Stimulated activated CD4-positive, alpha-beta T cell treated with anti-CD3 and anti-CD28 coated beads, Interleukin-12 subunit alpha, Interleukin-12 subunit beta, amount 100 ng/mL, for 4 hours (primary cell): ENCODE data around the gene ATP8A1.
A peak's percentile ranks its signal among the peaks of the same experiment; 100 is the strongest.

ENCODE experiments used
- DNase-seq: peaks from one replicate; pipeline ENCODE4 v3.0.0-alpha.2; 2020

Gene ATP8A1

DNA sequence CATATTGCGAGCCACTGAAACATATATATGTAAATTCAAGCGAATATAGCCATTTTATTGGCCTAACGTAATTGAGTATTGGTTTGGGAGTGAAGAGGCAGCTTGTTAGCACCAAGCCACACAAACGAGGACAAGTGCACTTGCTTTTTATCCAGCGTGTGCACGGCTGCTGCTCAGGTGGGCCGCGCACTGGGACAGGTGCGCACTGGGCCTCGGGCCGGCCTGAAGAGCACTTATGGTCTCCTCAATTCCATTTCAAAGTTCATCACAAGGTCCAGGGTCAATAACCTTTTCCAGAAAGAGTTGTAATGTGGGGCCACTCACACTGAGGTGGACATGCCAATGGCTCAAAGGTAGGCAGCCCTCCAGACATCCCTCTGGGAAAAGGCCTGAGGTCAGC is 95.9 kb downstream of the ATP8A1 start:
- DNase-seq: no peak

DNA sequence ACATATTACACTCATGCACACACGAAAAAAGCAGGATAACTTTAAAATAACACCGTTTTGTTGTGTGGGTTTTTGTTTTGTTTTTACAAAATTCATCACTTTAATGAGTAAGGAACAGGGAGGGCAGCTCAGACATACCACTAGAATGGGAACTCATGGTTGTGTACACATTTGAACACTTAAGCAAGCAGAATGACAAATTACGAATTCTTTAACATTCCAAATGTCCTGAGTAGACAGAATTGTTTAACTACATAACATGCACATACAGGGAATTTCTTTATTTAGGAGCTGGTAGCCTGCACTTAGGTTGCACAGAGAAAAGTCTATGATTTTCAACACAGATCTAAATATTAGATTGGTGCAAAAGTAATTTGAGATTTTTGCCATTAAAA is 96.4 kb downstream of the ATP8A1 start:
- no peak for DNase-seq

DNA sequence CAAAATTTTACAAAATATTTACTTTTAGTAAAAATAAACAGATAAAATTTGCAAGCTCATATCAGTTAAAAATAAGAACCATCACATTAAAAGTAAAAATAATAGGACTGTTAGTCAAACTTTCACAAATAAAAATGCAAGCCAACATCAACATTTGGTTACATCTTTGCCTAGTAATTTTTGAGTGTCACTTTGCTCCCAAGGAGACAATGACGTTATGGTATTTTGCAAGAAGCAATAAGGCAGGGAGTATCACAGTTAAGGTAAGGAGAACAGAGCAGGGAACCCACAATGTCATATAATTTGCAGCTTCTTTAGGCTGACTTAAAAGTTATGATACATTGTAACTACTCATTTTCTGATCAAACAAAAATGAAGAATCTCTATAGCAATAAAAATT is 98.7 kb downstream of the ATP8A1 start:
- DNase-seq: no peak

DNA sequence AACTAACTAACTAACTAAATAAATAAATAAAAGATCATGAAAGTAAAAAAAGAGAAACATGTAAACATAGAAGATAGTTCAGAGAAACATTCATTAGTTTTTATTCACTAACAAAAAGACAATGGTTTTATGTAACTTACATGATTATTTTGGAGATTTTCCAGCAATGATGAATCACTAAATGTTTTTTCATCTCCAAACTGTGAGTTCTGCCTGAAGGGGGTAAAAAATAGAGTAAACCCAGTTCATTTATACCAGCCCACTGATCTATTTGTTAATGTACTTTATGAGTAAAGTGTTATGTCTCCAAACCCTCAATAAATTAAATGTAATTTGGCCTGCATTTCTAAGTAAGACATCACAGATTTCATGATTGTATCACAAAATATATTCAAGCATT is 101.1 kb downstream of the ATP8A1 start:
- no peak for DNase-seq

DNA sequence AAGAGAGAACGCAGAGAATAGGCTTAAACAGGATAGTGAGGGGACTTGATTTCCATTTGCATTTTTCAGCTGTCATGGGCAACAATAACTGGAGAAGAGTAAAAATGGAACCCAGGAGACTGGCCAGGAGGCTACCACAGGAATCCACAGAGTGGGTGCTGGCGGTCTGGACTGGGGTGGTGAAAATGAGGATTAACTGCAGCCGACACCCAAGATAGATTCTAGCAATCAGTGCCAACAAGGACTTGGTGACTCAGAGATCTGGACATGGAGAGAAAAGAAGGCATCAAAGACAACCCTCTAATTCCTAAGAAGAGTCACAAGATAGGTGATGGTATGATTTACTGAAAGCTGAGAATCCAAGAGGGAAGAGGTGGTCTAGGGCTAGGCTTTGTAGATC is 102.8 kb downstream of the ATP8A1 start:
- DNase-seq: no peak

DNA sequence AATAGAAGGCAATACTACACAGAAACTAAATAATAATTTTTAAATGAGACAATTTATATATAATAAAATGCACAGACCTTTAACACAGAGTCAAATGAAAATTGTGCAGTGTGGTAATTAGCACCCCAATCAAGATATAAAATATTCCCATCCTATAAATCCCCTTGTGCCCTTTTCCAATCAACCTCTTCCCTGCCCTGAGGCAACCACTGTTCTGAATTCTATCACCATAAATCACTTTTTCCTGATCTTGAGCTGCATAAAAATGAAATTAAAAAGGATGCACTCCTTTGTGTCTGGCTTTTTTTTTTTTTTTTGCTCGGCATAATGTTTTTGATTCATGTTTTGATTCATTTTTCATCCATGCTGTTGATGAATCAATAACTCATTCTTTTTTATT is 107.0 kb downstream of the ATP8A1 start:
- DNase-seq: no peak

DNA sequence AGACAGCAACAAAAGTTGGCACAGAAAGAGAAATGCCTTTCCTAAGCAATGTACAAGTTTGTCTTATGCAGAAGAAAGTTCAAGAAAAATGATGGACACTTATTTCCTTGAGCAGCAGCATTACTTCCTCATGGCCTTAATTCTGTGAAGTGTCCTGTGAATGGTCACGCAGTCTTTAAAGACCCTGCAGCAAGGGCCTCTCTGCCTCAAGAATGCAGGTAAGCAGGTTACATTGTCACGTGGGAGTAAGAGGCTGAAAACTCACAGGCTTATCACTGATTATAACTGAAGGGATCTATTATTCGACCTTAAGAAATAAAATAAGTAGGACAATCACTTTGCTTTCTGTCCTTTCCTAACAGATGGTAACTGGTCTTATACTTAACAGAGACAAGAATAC is 109.1 kb downstream of the ATP8A1 start:
- no peak for DNase-seq

DNA sequence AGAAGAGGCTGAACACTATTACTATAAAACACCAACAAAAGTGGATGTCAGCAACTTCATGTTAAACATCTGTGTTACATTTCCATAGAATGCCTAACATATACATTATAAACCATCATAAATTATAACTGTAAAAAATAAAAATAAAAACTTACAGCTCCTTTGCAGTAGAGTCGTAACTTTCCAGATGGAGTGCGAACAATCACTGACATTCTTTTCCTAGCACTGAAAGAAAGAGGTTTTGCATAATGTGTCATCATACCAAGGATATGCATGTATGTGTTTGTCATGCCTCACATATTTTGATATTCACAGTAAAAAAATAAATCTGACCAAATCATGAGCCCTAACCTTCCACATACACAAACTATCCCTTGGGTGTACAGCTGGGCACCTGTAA is 113.1 kb downstream of the ATP8A1 start:
- DNase-seq: no peak

DNA sequence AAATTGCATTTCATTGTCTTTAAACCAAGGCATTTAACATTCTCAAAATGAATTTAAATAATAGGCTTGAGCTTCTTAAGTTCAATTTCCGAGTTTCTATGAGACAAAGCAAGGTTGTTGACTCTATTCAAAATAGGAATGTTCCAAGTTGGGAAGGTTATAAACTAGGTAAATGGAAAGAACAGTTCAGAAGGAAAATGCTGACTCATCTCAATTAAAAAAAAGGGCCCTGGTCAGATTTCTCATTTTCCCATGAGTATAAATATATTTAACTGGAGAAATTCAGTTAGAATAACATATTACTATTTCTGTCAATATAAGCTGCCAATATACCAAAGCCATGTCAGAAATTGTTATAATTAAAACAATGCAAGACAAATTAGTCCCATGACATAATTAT is 113.8 kb downstream of the ATP8A1 start:
- no peak for DNase-seq

DNA sequence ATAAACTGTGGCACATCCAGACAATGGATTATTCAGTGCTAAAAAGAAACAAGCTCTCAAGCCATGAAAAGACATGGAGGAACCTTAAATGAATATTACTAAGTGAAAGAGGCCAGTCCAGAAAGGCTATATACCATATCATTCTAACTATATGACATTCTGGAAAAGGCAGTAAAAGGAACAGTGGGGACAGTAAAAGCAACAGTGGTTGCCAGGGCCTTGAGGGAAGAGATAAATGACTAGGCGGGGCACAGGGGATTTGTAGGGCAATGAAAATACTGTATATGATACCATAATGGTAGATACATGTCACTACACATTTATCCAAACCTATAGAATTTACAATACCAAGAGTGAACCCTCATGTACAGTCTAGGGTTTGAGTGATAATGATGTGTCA is 115.3 kb downstream of the ATP8A1 start:
- DNase-seq: no peak

DNA sequence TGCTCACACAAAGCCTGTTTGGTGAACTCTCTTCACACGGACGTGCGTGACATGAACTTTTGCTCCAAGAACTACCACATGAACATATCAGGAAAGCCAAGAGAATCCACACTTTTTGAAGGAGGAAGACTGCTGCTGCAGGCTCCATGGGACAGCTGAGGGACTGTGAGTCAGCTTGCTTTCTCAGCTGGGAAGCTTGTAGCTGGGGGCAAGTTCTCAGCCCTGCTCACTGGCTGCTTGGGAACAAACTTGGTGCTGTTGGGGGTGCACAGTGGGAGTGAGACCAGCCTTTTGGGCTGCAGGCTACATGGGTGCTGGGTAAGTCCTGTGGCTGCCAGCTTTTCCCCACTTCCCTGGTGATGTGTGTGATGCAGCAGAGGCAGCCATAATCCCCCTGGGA is 123.9 kb downstream of the ATP8A1 start:
- DNase-seq: no peak

DNA sequence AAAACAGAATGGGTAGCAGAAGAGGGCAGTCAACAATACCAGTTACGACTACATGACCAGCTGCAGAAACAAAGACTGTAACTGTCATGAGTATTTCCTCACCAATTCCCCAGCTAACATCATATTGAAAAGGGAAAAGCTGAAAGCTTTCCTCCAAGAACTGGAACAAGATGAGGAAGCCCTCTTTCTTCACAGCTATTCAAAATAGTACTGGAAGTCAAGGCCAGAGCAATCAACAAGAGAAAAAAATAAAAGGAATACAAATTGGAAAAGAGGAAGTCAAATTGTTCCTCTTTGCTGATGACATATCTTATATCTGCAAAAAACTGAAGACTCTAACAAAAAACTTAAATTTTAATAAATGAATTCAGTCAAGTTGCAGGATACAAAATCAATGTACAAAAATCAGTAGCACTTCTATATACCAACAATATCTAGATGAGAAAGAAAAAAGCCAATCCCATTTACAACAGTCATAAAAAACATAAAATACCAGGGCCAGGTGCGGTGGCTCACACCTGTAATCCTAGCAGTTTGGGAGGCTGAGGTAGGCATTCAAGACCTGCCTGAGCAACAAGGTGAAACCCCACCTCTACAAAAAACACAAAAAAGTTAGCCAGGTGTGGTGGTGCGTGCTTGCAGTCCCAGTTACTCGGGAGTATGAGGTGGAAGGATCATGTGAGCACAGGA is 125.4 kb downstream of the ATP8A1 start:
- no peak for DNase-seq

DNA sequence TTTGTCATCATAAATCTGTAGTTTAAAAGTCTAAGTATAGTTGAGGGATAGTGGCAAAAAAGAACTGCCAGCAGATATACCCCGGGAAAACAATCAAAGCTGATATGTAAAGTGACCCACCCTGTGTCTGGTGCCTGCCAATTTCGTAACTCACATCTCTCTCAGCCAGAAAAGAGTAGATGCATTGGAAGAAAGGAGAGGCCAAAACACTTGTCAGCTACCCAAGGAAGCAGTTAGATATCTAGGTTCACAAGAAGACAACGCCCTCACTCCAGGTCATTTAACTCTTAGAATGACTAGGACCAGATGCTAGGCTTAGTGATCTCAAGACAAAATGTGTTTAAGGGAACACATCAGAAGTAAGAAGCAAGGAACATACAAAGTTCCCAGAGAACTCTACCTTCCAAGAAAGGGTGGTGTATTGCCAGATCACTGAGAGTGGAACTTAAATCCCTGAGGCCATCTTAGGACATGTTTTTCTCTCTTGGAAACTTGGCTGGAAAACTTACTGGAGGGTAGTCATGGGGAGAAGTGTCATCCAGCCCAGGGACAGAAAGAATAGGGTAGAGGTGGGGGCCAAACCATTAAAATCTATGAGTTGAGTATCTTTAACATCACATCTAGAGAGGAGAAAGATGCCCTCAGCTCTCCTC is 133.7 kb downstream of the ATP8A1 start:
- no peak for DNase-seq

DNA sequence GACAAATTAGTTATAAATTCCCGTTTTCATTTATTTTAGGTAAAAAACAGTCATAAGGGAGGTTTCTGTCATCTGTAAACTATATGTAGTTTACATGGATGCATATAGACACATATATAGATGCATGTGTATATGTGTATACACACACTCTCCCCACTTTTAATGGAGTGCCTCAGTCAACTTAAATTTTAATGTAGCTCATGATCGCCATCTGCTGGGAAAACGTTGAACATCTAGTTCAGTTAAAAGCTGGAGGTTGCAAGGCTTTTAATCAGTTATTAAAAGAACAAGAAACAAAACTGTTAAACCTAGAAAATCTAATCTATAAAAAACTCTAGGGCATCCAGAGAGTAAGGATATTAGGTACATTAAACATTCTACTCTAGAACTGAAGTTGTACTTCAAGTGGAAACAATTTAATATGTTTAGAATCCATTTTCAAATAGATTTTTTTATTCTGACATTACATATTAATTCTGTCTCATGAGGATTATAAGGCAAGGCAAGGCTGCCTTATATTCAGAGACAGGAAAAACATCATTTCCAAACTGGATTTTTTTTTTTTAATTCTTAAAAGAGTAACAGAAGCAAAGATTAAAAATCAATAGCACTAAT is 137.0 kb downstream of the ATP8A1 start:
- DNase-seq: peak; percentile 20

DNA sequence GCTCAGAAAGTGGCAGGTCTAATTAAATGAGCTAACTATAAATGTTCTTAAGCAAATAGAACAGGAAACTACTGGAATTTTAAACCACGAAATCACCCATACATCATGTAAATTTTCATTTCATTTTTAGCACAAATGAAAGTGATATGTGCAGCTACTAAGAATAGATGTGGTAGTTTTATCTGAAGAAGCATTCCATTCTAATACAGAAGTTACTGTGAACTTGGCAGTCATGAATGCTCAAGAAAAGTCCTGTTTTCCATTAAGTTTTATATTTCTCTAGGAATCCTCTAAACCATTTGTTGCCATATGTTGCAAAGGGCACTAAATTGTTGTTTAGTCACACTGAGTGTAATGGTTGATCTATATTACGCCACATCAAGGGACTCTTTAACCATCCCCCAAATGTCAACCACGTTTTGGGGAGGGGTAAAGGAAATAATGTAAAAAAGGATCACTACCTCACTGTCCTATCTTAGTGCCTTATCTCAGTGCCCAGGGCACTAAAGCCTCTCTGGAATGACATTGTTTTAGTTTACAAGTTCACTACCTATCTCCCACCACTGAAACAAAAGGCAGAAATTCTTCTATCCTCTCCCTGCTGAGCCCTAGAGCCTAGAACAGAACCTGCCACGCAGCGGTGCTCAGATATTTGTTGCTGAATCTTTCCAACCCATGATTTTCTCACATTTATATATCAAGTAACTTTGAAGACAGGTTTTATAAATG is 141.6 kb downstream of the ATP8A1 start:
- no peak for DNase-seq

DNA sequence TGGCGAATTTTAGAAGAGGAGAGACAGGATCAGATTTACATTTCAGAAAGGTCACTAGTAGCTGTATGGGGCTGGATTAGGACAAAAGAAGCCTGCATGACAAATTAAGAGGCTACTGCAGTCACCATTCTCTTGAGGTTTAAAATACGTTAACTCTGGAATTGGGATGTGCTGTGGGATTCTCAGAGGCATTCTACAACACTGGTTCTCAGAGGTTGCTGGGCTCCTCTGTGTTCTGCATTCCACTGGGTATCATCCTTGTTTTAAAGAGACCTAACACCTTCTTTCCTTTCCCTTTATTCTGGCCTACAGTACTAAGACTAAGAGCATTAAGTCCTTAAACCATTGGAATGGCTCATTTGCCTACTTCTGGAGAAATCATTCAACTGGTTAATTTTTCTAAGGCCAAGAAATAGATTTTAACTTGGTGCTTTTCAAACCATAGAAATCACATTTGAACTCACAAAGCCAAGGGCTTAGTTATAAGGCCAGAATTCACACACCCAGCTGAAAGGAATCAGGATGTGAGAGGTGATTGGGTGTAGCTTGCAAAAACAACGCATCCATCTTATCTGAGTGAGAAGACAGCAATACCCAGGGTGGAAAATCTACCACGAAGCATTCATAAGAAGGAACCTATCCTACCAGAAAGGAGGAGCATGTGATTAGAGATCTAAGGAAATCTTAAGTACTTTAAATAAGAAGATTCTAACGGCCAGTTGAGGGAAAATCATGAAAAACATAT is 143.0 kb downstream of the ATP8A1 start:
- no peak for DNase-seq

DNA sequence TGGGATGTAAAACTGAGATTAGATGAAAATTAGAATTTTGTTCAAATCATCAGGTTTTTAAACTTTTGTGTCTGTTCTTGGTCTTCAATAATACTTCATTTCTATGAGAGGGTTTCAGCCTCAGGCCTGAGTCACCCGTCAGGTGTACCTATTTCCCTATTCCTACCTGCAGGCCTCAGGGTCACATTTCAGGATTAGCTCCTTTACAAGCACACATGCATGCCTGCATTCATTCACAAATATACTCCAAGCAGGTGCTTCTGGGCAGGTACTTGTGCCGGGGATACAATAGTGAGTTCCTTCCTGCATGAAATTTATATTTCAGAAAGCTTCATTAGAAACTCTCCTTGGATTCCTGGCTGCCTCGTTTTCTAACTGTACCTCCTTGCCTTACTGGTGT is 144.7 kb downstream of the ATP8A1 start:
- DNase-seq: no peak

DNA sequence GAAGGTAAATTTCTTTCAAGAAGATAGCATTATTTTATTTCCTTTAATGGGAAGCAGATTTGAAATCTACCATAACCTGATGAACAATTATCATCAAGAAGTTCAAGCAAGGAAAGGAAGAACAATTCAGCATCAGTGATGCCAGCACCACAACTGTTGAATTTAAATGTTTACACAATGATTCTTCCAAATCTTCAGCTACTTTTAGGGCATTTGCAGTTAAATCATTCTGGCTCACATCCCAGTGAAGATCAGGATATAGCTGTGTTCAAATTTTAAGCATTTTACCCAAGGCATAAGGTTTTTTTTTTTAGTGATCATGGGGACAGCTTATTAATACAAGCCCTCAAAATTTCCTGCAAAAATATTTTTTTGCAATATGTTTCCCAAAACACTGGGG is 146.7 kb downstream of the ATP8A1 start:
- DNase-seq: no peak

DNA sequence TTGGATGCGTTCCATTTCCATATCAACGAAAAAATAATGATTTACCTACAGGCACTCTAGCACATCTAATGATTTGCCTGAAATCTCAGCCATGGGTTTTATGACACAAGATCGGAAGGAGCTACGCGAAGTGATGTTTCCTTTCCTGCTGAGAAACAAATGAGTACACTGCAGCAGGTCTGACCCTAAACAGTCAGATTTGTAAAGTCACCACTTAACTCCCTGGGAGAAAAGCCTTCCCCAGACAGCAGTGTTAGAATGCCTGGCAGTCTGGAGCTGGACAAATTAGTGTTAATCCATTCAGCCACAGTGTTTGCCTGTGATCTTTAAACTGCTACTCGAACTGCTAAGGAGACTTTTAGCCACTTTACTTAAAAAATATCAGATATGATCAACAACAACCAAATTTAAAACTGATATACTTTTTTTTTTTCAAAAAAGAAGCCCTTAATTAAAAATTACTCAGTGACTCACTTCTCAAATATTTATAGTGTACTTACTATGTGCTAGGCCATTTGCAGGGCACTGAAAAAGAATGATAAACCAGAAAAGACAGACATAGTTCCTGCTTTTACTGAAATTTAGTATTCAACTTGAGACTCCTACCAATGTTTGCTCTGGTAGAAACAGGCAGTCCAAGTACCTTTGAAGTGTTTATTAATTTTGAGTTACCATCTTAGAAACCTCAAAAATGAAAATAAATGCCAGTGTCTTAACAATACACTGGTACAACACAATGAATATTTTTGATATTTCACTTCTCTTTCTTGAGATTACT is 155.1 kb downstream of the ATP8A1 start:
- no peak for DNase-seq

DNA sequence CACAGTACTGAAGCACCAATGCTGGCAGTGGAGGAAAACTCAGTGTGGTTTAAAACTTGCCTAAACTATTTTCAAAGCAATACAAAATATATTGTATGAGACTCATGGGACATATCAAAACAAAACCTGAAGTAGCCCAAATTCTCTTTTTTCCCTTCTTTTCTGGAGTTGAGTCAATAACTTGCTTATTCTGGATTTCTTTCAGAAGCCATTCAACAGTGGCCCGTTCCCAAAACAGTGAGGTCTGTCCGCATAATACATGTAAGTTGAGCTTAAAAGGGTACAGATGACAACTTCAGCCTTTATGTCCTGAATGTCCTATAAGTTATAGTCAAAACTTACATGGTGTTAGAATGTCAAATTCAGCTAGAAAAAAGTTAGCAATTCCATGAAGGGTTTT is 158.9 kb downstream of the ATP8A1 start:
- DNase-seq: no peak

DNA sequence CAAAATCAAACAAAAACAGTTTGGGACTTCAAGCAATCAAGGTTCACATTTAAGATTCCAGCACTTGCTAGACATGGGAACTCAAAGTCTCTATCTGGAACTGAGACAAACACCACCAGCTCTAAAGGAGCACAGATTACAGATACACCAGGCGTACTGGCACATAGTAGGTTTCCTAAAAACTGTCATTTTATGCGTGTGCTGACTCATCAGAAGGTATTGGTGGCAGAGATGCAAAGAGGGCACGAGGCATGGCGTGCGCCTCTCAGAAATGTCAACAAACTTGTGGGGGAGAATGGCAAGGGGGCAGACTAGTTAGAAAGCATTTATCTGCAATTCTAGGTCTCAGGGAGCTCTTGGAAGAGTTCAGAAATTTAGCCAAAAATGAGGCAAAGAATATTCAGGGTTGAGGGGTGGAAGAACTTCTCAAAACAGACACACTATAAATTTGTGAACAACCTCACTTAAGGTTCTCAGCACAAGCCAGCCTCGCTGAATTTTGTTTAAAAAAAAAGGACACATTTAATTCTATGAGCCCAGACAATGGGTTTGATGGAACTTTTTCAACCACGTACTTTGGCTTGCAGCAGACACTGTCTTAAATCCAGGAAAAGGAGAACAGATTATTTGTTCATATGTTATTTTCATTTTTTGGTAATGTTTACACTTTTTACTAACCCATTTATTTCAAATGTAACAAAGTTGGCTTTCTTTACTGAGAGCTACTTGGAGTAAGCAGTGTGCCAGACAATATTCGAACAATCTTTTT is 159.6 kb downstream of the ATP8A1 start:
- no peak for DNase-seq

DNA sequence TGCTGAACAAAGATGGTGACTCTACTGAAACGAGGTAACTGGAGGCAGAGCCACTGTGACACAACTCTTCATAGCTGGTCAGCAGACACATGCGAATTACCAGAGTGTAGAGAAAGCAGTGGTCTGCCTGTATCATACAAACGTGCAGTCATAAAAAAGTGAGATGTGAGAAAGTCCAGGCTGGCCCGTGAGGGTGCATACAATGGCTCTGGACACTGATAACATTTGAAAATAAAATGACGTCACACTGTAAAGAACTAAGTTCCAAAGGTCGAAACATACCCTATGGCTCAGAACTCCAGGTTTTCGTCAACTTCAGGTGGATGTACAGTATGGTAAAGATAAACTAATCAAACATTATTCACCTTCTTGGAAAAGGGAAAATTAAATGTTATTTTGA is 163.9 kb downstream of the ATP8A1 start:
- no peak for DNase-seq
